Tongue (tissue), 2 donors: ENCODE results near the gene C1orf56. TPM values are rescaled to one million over a fixed set of nuclear protein-coding genes. Genes with fewer than 3 reads are reported as not detected.

Experiments
- DNase-seq: peaks from one replicate; pipeline ENCODE4 v3.0.0-alpha.2; 2015
- total RNA-seq: library from RNA; depleted of rRNA; stranded (reverse); fragments of >200 nt; gene quantifications from one replicate; pipeline ENCODE4 v1.2.3, GENCODE V29; 2014

C1orf56 gene
- total RNA-seq, 1 donor from 2014 or later, result 2.9 TPM

GRCh38 chr1:151026460-151026859 lies 21.1 kb upstream of the C1orf56 start:
- DNase-seq, result no peak

DNA sequence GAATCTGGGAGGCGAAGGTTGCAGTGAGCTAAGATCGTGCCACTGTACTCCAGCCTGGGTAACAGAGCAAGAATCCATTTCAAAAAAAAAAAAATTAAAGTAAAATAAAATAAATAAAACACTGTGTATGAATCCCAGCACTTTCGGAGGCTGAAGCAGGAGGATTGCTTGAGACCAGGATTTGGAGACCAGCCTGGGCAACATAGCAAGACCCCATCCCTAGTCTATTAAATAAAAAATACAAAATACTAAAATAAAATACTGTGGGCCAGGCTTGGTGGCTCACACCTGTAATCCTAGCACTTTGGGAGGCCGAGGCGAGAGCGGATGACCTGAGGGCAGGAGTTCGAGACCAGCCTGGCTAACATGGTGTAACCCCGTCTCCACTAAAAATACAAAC lies 15.4 kb upstream of the C1orf56 start:
- no peak for DNase-seq

DNA sequence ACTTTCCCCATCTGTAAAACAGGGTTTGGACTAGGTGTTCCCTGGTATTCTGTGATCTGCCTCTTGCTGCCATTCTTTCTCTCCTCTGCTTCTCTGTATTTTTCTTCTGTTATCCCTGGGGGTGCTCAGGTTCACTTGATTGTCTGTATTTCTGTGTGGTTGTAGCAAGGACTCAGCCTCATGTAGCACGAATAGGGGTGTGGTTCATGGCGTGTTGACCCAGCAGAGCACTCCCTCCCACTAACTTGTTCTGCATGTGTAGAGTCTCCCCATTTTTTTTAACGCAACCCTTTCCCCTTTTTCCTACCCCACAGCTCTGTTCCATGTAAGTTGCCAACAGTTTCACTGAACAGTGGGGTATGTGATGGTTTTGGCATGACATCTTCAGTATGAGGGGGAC lies 12.4 kb upstream of the C1orf56 start:
- DNase-seq, result no peak

DNA sequence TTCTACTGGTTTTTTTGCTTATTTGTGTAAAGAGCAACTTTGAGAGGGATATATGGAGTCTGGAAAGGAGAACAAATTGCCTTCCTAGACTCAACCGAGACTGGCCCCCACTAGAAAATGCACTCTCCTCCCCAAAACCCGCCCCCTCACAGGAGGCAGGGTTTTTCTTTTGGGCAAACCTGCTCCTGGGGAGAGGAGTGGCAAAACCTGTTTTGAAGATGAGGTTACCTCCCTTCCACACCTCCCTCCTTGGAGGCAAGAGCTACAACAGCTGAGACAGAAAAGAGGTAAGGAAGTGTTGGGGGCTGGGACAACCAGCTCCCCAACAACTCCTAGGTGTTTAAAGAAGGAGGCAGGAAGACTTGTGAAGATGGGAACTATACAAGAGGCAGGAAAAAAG lies 11.2 kb upstream of the C1orf56 start, which contains the start of gene BNIPL:
TSS of gene BNIPL (plus strand) at position 231 of the 400 bp plus-strand sequence. CDS start at position 371, 140 bp downstream.
- DNase-seq, result no peak

- no peak for DNase-seq
These were observed 10.5 kb upstream of the C1orf56 start for GRCh38 chr1:151037032-151037431.

GRCh38 chr1:151039521-151039920 lies 8.0 kb upstream of the C1orf56 start:
- no peak for DNase-seq

DNA sequence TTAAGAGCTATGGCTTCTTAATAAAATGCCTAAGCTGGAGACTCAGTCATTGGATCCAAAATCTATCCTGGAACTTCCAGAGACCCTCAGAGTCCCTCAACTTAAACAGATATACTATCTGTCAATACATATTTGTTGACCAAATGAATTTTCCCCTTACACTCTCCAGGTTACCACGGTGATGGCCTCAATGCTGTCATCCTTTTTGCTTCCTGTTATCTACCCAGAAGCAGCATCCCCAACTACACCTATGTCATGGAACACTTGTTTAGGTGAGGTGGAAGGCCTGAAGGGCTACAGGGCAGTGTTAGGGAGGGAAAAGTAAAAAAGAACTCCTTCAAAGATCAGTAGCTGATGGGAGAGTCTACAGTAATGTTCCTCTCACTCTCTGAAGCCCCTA lies 4.4 kb upstream of the C1orf56 start:
- DNase-seq, result no peak

DNA sequence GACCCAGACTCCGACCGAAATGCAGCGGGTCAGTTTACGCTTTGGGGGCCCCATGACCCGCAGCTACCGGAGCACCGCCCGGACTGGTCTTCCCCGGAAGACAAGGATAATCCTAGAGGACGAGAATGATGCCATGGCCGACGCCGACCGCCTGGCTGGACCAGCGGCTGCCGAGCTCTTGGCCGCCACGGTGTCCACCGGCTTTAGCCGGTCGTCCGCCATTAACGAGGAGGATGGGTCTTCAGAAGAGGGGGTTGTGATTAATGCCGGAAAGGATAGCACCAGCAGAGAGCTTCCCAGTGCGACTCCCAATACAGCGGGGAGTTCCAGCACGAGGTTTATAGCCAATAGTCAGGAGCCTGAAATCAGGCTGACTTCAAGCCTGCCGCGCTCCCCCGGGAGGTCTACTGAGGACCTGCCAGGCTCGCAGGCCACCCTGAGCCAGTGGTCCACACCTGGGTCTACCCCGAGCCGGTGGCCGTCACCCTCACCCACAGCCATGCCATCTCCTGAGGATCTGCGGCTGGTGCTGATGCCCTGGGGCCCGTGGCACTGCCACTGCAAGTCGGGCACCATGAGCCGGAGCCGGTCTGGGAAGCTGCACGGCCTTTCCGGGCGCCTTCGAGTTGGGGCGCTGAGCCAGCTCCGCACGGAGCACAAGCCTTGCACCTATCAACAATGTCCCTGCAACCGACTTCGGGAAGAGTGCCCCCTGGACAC lies 534 bp downstream of the C1orf56 start:
- peak; percentile 80 for DNase-seq

GRCh38 chr1:151048645-151049032 lies 1.1 kb downstream of the C1orf56 start:
- no peak for DNase-seq

DNA sequence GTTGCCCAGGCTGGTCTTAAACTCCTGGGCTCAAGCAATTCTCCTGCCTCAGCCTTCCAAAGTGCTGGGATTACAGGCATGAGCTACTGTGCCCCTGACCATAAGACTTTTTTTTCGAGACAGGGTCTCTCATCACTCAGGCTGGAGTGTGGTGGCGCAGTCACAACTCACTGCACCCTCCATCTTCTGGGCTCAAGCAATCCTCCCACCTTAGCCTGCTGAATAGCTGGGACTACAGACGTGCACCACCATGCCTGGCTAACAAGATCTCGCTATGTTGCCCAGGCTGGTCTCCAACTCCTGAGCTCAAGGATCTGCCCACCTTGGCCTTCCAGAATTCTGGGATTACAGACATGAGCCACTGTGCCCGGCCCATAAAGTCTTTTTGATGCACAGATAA lies 1.9 kb downstream of the C1orf56 start:
- DNase-seq, result no peak

DNA sequence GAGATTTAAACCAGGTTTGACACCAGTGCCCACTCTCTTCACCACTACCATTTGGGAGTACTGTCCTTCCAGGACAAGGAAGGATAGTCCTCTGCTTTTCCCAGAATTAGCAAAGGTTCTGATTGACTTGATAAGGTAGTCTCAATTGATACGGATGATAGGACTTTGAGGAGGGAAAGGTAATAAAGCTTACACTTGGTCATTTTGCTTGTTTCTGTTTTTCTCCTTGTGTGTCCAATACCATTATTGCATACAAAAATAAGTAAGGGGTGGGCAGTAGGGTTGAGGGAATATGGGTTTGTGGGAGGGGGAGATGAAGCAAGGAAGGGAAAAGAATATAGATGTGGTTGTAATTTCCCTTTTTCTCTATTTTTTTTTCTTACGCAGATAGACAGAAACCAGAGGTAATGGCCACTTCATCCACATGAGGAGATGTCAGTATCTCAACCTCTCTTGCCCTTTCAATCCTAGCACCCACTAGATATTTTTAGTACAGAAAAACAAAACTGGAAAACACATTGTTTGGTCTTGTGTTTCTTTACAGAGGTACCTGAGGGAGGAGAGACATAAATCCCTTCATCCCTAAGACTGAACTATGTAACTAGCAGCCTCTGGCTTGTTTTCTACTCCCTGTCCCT lies 2.6 kb downstream of the C1orf56 start:
- DNase-seq, result no peak

GRCh38 chr1:151051356-151052009 lies 3.9 kb downstream of the C1orf56 start:
- no peak for DNase-seq

DNA sequence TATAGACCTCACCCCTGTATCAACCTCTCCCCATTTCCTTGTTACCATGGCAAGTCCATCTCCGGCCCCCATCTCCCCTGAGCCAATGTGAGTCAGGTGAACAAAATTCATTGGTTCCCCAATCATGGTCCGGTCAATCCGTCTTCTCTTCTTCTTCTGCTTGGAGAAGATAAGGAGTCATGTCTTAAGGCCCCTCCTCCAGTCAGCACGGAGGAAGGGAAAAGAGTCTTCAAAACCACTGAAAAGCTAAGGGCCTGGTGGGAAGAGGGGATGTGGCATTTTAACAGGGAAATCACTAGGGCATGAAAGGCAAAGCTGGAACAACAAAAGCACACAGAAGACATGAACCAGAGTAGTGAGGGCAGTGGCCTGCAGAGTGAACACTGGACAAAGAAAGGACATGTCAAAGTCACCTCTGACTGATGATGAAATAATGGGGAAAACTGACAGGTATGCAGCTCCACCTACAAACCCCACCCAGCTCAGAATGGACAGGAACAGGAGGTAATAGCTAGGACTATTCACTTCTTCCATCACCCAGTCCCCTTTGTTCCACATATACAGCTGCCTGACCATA lies 7.5 kb downstream of the C1orf56 start:
- DNase-seq, result no peak

GRCh38 chr1:151055581-151055980 lies 8.0 kb downstream of the C1orf56 start:
- DNase-seq, result no peak

- DNase-seq, result no peak
These were observed 8.6 kb downstream of the C1orf56 start for GRCh38 chr1:151056149-151056548.

DNA sequence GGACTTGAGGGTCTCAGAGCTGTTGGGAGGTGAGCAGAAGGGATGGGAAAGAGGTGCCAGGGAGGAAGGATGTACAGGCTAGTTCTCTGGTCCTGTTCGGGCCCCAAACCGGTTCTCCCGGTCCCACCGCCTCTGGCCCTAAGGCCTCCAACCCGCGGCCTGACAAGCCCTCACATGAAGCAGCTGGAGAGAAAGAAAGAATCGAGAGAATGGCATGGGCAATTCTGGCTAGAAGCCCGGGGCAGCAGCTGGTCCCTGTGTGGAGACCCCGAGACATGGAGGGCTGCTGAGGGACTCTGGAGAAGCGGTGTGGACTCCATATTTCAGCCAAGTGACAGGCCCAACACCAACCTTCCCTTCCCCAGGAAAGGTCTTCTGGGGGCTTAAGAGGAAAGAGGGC lies 11.1 kb downstream of the C1orf56 start:
- DNase-seq, result peak; percentile 90

DNA sequence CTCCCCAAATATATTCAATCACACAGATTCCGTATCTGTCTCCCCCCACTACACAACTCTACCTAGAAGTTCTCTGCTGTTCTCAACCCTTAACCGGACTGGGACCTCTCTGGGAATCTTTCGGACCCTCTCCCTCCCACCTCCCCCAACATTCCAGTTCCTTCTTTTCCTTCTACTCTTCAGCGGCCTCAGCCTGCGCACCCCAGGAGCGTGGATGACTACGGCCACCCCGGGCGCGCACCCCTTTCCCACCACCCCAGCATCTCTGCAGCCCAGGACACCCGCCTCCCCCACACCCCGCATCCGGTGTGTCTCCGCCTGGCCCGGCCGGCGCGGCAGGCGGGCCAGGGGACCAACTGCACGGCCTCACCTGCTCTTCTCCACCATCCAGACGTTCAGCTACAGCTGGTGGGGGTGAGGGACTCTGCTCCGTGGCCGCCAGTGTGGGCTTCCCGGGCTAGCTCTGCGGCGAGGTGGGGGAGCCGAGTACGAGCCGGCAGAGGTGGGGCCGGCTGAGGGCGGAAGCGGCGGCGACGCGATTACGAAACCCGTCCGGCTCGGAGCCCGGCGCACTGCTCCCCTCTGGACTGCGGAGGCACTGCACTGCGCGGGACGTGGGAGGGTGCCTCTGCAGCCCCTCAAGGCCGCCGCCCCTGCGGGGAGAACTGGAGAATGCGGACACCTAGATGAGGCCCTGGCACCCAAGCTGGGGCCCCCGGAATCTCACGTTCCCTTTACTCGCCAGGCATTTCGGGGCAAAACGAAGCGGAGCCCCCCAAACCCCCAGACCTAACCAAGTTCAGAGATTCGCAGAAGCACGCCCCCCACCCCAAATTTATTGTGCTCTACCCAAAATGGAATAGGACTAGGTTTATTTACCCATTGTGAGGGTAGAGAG lies 11.8 kb downstream of the C1orf56 start, which contains the start of gene CDC42SE1:
TSS of gene CDC42SE1 (minus strand) at position 514 of the 898 bp plus-strand sequence. CDS start 3,892 bp downstream, outside the sequence.
- DNase-seq, result peak; percentile 95

DNA sequence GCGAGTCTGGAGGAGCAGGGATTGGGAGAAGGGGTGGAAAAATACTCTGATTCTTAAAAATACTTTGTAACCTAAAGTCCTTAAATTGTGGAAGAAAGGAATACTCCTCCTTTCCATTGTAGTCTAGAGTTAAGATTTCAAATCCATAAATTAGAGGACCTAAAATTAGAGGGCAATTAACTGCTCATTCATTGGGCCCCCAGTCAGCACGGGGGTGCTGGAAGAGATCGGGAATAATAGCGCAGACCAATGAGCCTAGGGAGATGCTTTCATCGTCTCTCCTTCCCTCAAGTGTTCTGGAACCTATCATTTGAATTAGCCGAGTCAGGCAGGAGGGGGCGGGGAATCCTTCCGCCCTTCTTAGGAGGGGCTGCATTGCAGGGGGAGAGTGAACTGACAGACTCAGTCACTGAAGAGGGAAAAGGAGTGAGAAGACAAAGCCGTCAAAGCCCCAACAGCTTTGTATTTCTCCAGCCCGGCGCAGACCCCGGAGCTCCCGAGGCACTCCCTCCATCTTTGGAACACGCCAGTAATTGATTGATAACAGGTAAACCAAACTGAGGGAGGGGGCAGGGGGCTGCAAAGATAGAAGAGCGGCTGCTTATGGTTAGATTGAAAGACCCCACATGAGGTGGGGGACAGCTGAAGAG lies 12.6 kb downstream of the C1orf56 start, which contains the start of gene MLLT11:
TSS of gene MLLT11 (plus strand) at position 391 of the 650 bp plus-strand sequence. CDS start 6,828 bp downstream, outside the sequence.
- DNase-seq, result peak; percentile 94

- no peak for DNase-seq
These were observed 13.3 kb downstream of the C1orf56 start for GRCh38 chr1:151060657-151061421.

GRCh38 chr1:151061704-151062103 lies 14.2 kb downstream of the C1orf56 start:
- DNase-seq, result no peak
